ENCODE measurements around the gene FAM186B.

FAM186B gene

DNA sequence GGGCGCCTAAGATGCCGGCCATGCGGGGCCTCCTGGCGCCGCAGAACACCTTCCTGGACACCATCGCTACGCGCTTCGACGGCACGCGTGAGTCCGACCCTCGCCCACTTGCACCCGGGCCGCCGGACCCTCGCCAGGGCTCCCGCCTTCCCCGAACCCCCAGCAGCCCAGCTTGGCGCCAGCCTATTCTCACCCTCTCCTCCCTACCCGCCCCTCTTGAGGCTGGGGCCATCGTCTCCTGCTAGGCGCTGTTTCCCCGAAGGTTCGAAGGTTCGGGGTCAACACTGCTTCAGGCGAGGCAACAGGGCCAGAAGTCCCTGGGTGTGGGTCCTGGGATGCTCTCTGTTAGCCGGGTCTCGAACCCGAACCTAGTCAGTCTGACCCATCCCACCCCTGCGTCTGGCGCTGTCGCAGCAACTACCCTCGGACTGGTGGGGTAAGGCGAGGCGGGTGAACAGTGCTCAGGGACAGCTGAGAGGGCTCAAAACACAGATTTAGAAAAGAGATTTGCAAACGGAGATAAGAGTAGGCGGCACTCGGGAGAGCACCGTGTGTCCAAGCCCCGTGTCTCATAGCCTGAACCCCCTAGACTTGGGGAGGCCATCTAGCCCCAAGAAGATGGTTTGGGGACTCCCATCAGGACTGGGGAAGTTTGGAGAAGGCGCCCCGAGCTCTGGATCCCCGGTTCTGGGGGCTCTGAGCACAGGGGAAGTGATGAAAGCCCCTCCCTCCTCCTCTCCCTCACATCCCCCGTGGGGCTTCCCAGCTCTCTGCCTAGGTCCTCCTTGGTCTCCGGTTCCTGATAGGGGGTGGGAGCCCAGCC lies 65.8 kb downstream of the FAM186B start:
- H3K27ac ChIP-seq (ENCODE audit: low read length, poor library complexity, severe bottlenecking), result no peak overlapping the region
- no peak for DNase-seq
- H3K9me3 ChIP-seq (ENCODE audit: control insufficient read depth, low read length), result no peaks in the 10 kb centered on the region

GRCh38 chr12:49538510-49539403 lies 66.7 kb downstream of the FAM186B start, which contains the start of gene KCNH3:
TSS of gene KCNH3 (plus strand) at chr12:49539030. CDS start at chr12:49539417, 387 bp downstream.
- Histone ChIP-seq H2BK5ac (ENCODE audit: low read depth, low read length, poor library complexity, severe bottlenecking) (no peak within 1 kb of the TSS), H3K79me1 (replicated peaks; ENCODE audit: low read length, poor library complexity, severe bottlenecking) (no peaks in the 10 kb centered on the region), H2BK120ac (ENCODE audit: low read depth, low read length) (no peak within 1 kb of the TSS), H3K27me3 (ENCODE audit: control insufficient read depth in 1 of 2, insufficient read depth in 1 of 2, low read length in 2 of 2) (peaks cover 43 to 66% of the 10 kb centered on the region in 2 experiments), H2BK12ac (ENCODE audit: low read length in 2 of 2) (no peak within 1 kb of the TSS), H3K14ac (ENCODE audit: low read length in 2 of 2) (peak within 1 kb of the TSS in 1 of 2 experiments; percentile 2), H3K9ac (ENCODE audit: low read length) (no peak within 1 kb of the TSS), H3K4me2 (ENCODE audit: low read length, poor library complexity, severe bottlenecking) (peak within 1 kb of the TSS; percentile 73), H3K18ac (ENCODE audit: low read depth in 1 of 2, low read length in 2 of 2) (no peak within 1 kb of the TSS), H3K27ac (ENCODE audit: low read length, poor library complexity, severe bottlenecking) (no peak within 1 kb of the TSS), H2BK15ac (ENCODE audit: low read depth, poor library complexity, severe bottlenecking) (peak within 1 kb of the TSS; percentile 63), H3K9me3 (ENCODE audit: control insufficient read depth, low read length) (no peaks in the 10 kb centered on the region), H3K36me3 (ENCODE audit: control insufficient read depth in 1 of 2, insufficient read depth in 2 of 2, low read depth in 1 of 2, low read length in 2 of 2) (no peaks in the 10 kb centered on the region), H4K8ac (ENCODE audit: low read length) (peak within 1 kb of the TSS; percentile 25), H3K4ac (ENCODE audit: low read depth in 1 of 2, low read length in 2 of 2) (no peak within 1 kb of the TSS), H3K23ac (ENCODE audit: low read length in 2 of 2) (peak within 1 kb of the TSS in 1 of 2 experiments; percentile 67), H2AK5ac (ENCODE audit: low read length, severe bottlenecking) (no peak within 1 kb of the TSS), H2AFZ (ENCODE audit: low read depth, low read length) (no peak within 1 kb of the TSS), H3K4me3 (ENCODE audit: insufficient read depth in 1 of 2, low read depth in 1 of 2, low read length in 2 of 2) (peak within 1 kb of the TSS; percentile 40 to 51), H3K4me1 (ENCODE audit: control insufficient read depth, insufficient read depth, low read depth, low read length) (peaks cover 20% of the 10 kb centered on the region), H4K91ac (ENCODE audit: low read length) (peak within 1 kb of the TSS; percentile 19)
- peak; percentile 64 for DNase-seq
- 3% methylated on average over 51 of the region's 107 CpGs for WGBS

More for the DNA sequence above, 65.8 kb downstream of the FAM186B start:
- 21% methylated on average over 47 of the region's 47 CpGs for WGBS
- H4K8ac ChIP-seq (ENCODE audit: low read length), result peak overlapping the region; percentile 25
- H3K18ac ChIP-seq (ENCODE audit: low read depth in 1 of 2, low read length in 2 of 2), result no peak overlapping the region
- H2BK5ac ChIP-seq (ENCODE audit: low read depth, low read length, poor library complexity, severe bottlenecking), result no peak overlapping the region
- H3K23ac ChIP-seq (ENCODE audit: low read length in 2 of 2), result no peak overlapping the region
- no peaks in the 10 kb centered on the region for H3K79me1 ChIP-seq (replicated peaks; ENCODE audit: low read length, poor library complexity, severe bottlenecking)
- peaks cover 27% of the 10 kb centered on the region for H3K4me1 ChIP-seq (ENCODE audit: control insufficient read depth, insufficient read depth, low read depth, low read length)
- no peak overlapping the region for H3K4me3 ChIP-seq (ENCODE audit: insufficient read depth in 1 of 2, low read depth in 1 of 2, low read length in 2 of 2)
- no peak overlapping the region for H3K4ac ChIP-seq (ENCODE audit: low read depth in 1 of 2, low read length in 2 of 2)
- H4K91ac ChIP-seq (ENCODE audit: low read length), result no peak overlapping the region
- H2AFZ ChIP-seq (ENCODE audit: low read depth, low read length), result no peak overlapping the region
- H3K36me3 ChIP-seq (ENCODE audit: control insufficient read depth in 1 of 2, insufficient read depth in 2 of 2, low read depth in 1 of 2, low read length in 2 of 2), result no peaks in the 10 kb centered on the region
- H3K9ac ChIP-seq (ENCODE audit: low read length), result no peak overlapping the region
- H2BK120ac ChIP-seq (ENCODE audit: low read depth, low read length), result no peak overlapping the region
- no peak overlapping the region for H2AK5ac ChIP-seq (ENCODE audit: low read length, severe bottlenecking)
- peaks cover 52 to 74% of the 10 kb centered on the region in 2 experiments for H3K27me3 ChIP-seq (ENCODE audit: control insufficient read depth in 1 of 2, insufficient read depth in 1 of 2, low read length in 2 of 2)
- no peak overlapping the region for H2BK12ac ChIP-seq (ENCODE audit: low read length in 2 of 2)
- H3K4me2 ChIP-seq (ENCODE audit: low read length, poor library complexity, severe bottlenecking), result no peak overlapping the region
- no peak overlapping the region for H3K14ac ChIP-seq (ENCODE audit: low read length in 2 of 2)
- no peak overlapping the region for H2BK15ac ChIP-seq (ENCODE audit: low read depth, poor library complexity, severe bottlenecking)

DNA sequence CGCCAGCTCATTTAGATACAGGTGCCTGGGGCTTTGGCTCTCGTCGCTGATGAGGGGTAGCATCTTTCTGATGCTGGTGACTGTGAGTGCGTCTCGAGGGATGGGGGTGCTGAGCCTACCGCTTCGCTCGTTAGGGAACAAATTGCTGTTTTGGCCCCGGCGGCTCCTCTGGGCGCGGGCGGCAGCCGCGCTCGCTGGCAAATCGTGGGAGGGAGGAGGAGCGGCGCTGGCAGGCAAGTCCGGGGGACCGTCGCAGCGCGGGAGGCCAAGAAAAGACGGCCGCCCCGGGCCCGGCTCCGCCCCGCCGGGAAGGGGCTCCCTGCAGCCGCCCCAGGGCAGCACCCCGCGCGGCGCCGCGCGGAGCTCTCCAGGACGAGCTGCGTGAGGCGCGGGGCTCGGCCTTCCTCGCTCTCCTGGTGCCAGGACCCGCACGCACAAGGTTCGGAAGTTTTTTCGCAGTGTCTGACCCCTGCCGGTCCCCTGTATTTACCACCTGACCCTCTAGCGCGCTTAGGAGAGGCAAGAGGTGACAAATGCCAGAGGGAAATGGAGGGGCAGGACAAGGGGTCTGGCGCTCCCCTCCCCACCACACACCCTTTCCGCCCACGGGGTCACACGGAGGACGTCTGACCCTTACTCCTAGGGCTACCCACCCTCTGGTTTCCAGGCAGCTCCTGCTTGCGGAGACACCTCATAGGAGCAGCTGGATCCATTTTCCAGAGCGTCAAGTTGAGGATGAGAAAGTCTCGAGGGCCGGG lies 67.5 kb downstream of the FAM186B start:
- H3K18ac ChIP-seq (ENCODE audit: low read depth in 1 of 2, low read length in 2 of 2), result no peak overlapping the region
- peaks cover 0 to 6% of the 10 kb centered on the region in 2 experiments for H3K36me3 ChIP-seq (ENCODE audit: control insufficient read depth in 1 of 2, insufficient read depth in 2 of 2, low read depth in 1 of 2, low read length in 2 of 2)
- no peak overlapping the region for H2AFZ ChIP-seq (ENCODE audit: low read depth, low read length)
- no peak overlapping the region for H2AK5ac ChIP-seq (ENCODE audit: low read length, severe bottlenecking)
- H3K27me3 ChIP-seq (ENCODE audit: control insufficient read depth in 1 of 2, insufficient read depth in 1 of 2, low read length in 2 of 2), result peaks cover 35 to 58% of the 10 kb centered on the region in 2 experiments
- peak overlapping the region in 1 of 2 experiments; percentile 67 for H3K23ac ChIP-seq (ENCODE audit: low read length in 2 of 2)
- H2BK12ac ChIP-seq (ENCODE audit: low read length in 2 of 2), result no peak overlapping the region
- H3K4ac ChIP-seq (ENCODE audit: low read depth in 1 of 2, low read length in 2 of 2), result no peak overlapping the region
- H2BK5ac ChIP-seq (ENCODE audit: low read depth, low read length, poor library complexity, severe bottlenecking), result no peak overlapping the region
- H3K79me1 ChIP-seq (replicated peaks; ENCODE audit: low read length, poor library complexity, severe bottlenecking), result no peaks in the 10 kb centered on the region
- peak overlapping the region; percentile 19 for H4K91ac ChIP-seq (ENCODE audit: low read length)
- peak overlapping the region in 1 of 2 experiments; percentile 2 for H3K14ac ChIP-seq (ENCODE audit: low read length in 2 of 2)
- no peak overlapping the region for H3K27ac ChIP-seq (ENCODE audit: low read length, poor library complexity, severe bottlenecking)
- H3K9me3 ChIP-seq (ENCODE audit: control insufficient read depth, low read length), result no peaks in the 10 kb centered on the region
- 2% methylated on average over 57 of the region's 61 CpGs for WGBS
- no peak for DNase-seq
- peak overlapping the region; percentile 32 to 51 for H3K4me3 ChIP-seq (ENCODE audit: insufficient read depth in 1 of 2, low read depth in 1 of 2, low read length in 2 of 2)
- H3K4me1 ChIP-seq (ENCODE audit: control insufficient read depth, insufficient read depth, low read depth, low read length), result peaks cover 18% of the 10 kb centered on the region
- no peak overlapping the region for H2BK15ac ChIP-seq (ENCODE audit: low read depth, poor library complexity, severe bottlenecking)
- H3K9ac ChIP-seq (ENCODE audit: low read length), result no peak overlapping the region
- H3K4me2 ChIP-seq (ENCODE audit: low read length, poor library complexity, severe bottlenecking), result peak overlapping the region; percentile 73
- no peak overlapping the region for H2BK120ac ChIP-seq (ENCODE audit: low read depth, low read length)
- H4K8ac ChIP-seq (ENCODE audit: low read length), result no peak overlapping the region
